NCI-H526 treated with DMSO at 0.1 percent for 48 hours (cell line): ENCODE measurements around the gene ASTN1.

Source experiments
- DNase-seq: peaks from one replicate; lab custom pipeline; 2025; lab: John Stamatoyannopoulos, UW

The ASTN1 gene

GRCh38 chr1:177163844-177164379 lies 600 bp downstream of the ASTN1 start:
- no peak for DNase-seq

GRCh38 chr1:177162243-177162642 lies 2.3 kb downstream of the ASTN1 start:
- DNase-seq = no peak

- no peak for DNase-seq
Observed at GRCh38 chr1:177146499-177146898, 18.0 kb downstream of the ASTN1 start.

GRCh38 chr1:177145106-177146070 lies 19.1 kb downstream of the ASTN1 start:
- DNase-seq = no peak

DNA sequence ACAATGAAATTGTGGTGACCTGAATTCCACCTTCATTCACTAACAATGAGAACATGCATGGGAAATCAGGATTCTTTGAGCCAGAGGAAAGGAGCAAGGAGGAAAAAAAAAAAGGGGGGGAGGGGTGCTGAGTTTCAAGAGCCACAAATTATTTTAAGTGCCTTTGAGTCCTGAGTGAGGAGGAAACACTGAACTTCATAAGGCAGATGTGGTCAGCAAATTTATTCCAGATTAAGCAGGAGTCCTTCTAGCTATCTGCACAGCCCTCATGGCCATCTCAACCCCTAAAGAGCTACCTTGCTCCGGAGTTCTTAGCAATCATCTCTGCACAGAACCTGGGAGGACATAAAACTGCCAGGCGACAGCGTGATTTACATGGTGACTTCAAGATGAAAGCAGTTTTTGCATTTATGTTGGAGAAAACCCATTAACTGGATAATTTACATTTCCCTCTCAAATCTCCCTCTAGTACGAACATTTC lies 21.7 kb downstream of the ASTN1 start:
- DNase-seq = peak; percentile 22

DNA sequence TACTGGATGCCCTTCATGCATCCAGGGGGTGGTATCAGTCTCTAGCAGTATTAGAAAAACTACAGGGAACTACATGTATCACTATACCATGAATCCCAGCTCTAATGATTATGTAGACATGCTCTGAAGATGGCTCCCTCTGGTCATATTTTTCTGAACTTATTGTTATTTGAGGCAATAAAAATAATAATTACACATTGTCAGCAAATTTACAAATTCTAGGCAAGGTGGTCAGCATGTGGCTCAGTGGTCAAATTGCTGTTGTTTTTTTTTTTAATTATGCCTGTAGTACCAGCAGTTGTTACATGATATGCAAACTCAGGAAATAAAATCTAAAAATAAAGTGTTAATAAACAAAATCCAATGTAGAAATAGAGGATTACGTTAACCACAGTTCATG lies 22.5 kb downstream of the ASTN1 start:
- DNase-seq = no peak

DNA sequence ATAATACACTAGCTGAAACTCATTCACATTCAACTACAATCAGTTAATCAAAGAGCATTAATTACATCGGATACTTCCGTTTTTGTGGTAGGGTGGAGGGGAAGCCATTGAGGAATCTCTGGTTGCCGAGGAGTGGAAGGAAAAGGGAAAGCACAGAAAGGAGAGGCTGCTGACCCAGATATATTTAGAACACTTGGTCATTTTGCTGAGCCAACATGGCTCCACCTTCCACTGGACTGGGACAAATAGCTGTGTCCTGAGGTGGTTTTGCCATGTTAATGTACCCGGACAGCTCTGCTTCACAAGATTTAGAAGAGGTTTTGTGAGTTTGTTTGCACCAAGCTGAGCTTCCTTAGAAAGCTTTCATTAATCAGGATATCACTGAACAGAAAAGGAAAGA lies 26.2 kb downstream of the ASTN1 start:
- no peak for DNase-seq

- DNase-seq = no peak
Observed at GRCh38 chr1:177137814-177138213, 26.7 kb downstream of the ASTN1 start.

GRCh38 chr1:177135250-177135649 lies 29.3 kb downstream of the ASTN1 start:
- DNase-seq = no peak

GRCh38 chr1:177133977-177134538 lies 30.5 kb downstream of the ASTN1 start:
- no peak for DNase-seq

DNA sequence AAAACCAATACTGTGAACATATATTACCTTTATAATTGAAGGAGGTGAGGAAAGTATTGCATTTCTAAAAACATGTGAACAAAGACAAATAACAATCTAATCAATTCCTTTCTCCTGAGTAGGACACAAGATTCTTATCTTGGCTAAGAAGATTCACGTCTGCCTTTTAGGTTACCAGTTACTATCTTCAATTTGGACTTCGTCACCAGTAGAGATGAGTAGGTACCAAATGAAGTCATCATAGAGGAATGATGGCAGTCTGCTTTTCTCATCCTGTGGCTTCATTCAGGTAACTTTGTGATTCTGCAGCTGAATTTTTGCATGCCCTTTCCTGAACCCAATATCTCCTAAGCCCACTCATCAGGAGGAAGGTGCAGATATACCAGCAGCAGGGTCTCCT lies 32.4 kb downstream of the ASTN1 start:
- no peak for DNase-seq

DNA sequence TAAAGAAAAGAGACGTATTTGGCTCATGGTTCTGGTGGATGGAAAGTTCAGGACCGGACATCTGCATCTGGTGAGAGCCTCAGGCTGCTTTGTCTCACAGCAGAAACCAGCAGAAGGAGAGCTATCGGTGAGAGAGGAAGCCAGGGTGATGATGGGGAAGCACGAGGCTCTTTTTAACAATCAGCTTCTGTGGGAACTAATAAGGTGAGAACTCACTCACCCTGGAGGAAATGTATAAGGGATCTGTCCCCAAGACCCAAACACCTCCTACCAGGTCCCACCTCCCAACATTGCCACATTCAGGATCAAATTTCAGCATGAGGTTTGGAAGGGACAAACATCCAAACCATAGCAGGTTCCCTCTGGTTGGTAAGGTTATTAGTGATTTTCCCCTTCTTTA lies 32.8 kb downstream of the ASTN1 start:
- DNase-seq = no peak

DNA sequence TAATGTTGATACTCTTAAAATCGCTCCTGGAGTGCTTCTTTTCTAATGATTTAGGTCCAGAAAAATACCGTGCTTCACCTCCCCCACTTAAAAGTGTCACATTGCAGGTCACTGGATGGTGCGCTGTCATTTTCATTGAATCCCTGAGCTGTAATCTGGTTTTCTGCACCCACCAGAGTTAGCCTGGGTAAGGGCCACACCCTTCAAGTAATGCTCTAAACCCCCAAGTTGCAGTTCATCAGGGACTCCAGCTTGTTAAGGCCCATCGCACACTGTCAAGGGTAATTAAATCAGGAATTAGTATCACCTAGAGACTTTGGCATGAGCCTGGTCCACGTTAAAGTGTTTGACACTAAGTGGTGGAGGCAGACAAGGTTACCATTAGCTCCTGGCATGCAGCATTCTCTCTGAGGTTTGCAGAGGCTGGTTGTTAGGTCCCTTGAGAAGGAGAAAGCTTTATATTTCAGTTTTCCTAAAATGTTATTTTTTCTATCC lies 34.0 kb downstream of the ASTN1 start:
- DNase-seq = no peak

GRCh38 chr1:177128665-177129281 lies 35.7 kb downstream of the ASTN1 start:
- DNase-seq = no peak

GRCh38 chr1:177126267-177126666 lies 38.2 kb downstream of the ASTN1 start:
- DNase-seq = no peak

GRCh38 chr1:177124577-177125278 lies 39.8 kb downstream of the ASTN1 start:
- no peak for DNase-seq

GRCh38 chr1:177122461-177123251 lies 41.9 kb downstream of the ASTN1 start:
- DNase-seq = no peak

DNA sequence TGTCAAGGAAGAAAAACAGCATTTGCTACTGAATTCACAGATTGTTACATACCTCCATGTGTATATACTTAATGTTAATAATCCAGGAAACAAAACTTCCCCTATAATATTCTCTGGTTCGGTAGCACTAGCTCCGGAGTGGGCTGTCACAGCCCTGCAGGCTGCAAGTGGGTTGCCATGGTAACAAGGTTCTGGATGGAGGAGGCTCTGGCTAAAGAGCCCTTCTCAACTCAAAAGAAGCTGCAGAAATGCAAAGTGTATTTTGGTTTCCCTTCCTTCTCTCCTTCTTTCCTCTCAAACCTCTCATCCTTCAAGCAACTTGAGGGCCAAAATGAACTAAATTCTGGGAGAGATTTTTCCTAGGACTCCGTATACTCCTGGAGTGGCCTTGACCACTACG lies 45.2 kb downstream of the ASTN1 start:
- no peak for DNase-seq

DNA sequence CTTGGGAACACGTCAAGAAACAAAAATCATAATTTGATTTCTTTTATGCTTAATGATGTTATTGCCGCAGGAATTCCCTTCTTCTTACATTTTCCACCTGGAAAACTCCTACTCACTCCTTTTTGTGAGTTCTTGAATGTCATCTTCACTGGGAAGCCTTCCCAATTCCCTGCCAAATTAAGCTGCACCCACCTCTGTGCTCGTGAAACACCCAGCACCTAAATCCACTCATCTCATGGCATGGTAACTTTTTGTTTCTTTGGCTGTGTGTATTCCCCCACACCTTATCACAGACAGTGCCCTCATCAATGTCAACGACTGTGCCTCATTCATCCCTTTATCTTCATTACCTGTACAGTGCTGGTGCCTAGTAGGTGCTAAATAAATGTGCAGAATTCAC lies 45.6 kb downstream of the ASTN1 start:
- no peak for DNase-seq

GRCh38 chr1:177116941-177117340 lies 47.6 kb downstream of the ASTN1 start:
- DNase-seq = no peak
